Measurements from ENCODE around the gene KIF4A.
A peak's percentile ranks its signal among the peaks of the same experiment; 100 is the strongest.
"Not testable (repeated sequence)": the region's sequence is repeated elsewhere in the genome, so short reads cannot be mapped to it uniquely, and the experiment has no call there.

Gene KIF4A

DNA sequence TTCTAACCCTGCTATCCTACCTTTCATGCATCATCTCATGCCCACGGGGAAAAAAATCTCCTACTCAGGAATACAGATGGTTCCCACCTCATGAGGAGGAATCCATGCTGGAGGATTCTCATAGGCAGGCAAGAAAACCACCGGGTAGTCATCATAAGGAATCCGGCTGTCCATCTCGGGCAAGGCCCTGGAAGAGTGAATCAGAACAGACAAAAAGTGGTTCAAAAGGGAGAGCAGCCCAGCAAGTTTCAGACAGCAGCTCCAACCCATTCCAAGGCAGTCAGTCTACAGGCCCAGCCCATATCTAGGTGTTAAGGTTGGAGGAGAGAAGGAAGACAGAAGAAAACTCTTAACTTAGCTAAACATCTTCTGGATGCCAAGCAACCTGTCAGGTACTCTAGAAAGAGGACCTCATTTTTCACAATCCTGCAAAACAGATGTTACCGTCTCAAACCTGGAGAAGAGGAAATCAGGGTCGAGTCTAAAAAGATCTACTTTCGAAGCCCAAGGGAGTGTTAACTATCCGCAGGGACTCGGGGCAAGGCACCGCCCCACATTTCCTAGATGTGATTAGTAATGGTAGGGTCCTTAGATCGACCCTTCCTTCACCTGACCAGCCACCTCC, 624 bp upstream of the KIF4A start:
- no peak for DNase-seq

GRCh38 chrX:70292788-70293187, 2.9 kb downstream of the KIF4A start:
- no peak for DNase-seq

- no peak for DNase-seq
Measured at GRCh38 chrX:70293621-70294020, 3.7 kb downstream of the KIF4A start.

GRCh38 chrX:70301716-70302115, 11.8 kb downstream of the KIF4A start:
- no peak for DNase-seq

- no peak for DNase-seq
Measured at GRCh38 chrX:70313503-70313902, 23.6 kb downstream of the KIF4A start.

DNA sequence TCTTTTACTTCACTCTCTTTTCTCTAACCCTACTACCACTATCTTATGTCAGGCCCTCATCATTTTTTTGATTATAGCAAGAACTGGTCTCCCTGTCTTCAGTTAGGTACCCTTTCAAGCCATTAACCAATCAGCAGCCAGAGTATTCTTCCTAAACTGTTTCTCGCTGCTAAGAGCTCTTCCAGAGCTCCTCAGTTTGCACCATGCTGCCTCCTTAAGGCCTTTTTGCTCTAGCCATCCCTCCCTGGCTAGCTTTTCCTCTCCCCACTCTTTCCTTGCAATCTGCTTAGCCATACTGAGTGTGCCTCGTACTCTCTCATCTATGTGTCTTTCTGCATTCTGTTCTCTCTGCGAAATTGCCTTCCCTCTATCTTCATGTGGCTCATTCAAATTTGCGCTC, 32.9 kb downstream of the KIF4A start:
- no peak for DNase-seq

DNA sequence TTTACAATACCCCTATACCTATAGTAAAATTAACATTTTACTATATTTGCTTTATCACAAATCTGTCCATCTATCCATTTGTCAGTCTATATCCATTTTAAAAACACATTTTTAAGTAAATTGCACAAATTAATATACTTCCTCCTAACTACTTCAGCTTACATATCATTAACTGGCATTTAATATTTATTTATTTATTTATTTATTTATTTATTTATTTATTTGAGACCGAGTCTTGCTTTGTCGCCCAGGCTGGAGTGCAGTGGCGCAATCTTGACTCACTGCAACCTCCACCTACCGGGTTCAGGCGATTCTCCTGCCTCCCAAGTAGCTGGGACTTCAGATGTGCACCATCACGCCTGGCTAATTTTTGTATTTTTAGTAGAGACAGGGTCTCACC, 33.7 kb downstream of the KIF4A start:
- DNase-seq, result not testable (repeated sequence)

DNA sequence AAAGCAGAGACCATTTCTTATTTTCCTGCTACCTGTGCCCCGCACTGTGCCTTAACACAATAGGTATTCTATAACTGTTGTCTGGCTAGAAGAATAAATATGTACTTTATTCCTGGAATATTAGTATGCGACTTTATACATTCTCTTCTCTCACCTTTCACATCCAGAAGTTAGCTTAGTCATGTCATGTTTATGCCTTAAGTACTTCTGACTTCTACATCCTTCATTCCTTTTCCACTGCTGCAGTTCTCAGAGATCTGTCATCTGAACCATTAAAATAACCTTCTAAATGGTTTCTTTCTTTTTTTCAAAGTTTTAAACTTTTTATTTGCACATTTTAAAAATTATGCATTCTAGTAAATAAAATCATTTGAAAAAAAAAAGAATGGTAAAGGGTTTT, 34.4 kb downstream of the KIF4A start:
- no peak for DNase-seq

DNA sequence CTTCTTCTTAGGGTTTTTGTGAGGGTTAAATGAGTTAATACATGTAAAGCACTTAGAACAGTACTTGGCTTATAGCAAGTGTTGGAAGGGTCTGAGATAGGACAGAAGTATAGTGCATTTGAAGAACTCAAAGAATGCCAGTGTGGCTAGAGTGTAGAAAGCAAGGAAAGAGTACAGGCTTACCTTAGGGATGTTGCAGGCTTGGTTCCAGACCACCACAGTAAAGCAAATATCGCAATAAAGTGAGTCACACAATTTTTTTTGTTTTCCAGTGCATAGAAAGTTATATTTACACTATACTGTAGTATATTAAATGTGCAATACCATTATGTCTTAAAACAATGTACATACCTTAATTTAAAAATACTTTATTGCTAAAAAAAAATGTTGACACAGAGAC, 41.3 kb downstream of the KIF4A start:
- no peak for DNase-seq

- no peak for DNase-seq
Measured at GRCh38 chrX:70332600-70332999, 42.7 kb downstream of the KIF4A start.

GRCh38 chrX:70336767-70337166, 46.9 kb downstream of the KIF4A start:
- DNase-seq, result no peak

GRCh38 chrX:70338290-70338689, 48.4 kb downstream of the KIF4A start:
- no peak for DNase-seq

GRCh38 chrX:70343435-70343834, 53.5 kb downstream of the KIF4A start:
- DNase-seq, result no peak

DNA sequence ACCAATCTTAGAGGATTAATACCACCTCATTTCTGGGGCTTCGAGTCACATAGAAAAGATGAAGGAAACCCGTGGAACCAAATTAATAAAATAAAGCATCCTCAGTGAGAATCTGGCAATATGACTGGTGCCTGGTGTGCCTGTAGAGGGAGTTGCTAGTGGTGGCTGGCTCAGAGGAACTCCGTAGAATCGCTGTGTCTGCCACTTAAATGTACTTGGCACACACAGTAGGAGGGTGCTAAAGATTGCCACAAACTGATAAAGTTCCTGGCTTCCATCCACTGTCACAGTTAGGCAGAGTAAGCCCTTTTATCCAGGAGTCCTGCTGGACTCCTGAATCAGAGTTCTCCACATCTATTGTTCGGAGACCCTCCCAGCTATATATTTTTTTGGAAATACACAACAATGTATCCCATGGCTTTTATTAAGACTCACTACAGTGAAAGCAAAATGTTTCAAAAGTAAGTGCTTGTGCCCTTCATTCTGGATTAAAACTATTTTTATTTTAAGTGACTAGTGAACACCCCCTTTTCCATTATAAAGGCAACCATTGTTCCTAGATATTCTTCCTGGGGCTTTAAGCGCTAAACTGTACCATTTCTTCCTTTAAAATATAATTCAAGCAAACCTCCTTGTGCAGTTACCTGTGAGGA, 56.6 kb downstream of the KIF4A start:
- no peak for DNase-seq

DNA sequence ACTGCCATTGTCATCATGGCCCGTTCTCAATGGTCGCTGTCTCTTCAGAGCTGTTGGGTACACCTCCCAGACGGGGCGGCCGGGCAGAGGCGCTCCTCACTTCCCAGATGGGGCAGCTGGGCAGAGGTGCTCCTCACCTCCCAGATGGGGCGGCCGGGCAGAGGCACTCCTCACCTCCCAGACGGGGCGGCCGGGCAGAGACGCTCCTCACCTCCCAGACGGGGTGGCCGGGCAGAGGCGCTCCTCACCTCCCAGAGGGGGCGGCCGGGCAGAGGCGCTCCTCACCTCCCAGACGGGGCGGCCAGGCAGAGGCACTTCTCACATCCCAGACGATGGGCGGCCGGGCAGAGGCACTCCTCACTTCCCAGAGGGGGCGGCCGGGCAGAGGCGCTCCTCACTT, 58.9 kb downstream of the KIF4A start:
- DNase-seq, result not testable (repeated sequence)

DNA sequence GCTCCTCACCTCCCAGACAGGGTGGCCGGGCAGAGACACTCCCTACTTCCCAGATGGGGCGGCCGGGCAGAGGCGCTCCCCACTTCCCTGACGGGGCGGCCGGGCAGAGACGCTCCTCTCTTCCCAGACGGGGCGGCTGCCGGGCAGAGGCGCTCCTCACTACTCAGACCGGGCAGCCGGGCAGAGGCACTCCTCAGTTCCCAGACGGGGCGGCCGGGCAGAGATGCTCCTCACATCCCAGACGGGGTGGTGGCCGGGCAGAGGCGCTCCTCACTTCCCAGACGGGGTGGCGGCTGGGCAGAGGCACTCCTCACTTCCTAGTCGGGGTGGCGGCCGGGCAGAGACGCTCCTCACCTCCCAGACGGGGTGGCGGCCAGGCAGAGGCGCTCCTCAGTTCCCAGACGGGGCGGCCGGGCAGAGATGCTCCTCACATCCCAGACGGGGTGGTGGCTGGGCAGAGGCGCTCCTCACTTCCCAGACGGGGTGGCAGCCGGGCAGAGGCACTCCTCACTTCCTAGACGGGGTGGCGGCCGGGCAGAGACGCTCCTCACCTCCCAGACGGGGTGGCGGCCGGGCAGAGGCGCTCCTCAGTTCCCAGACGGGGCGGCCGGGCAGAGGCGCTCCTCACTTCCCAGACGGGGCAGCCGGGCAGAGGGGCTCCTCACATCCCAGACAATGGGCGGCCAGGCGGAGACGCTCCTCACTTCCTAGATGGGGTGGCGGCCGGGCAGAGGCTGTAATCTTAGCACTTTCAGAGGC, 59.6 kb downstream of the KIF4A start:
- DNase-seq, result not testable (repeated sequence)

GRCh38 chrX:70352496-70352895, 62.6 kb downstream of the KIF4A start:
- DNase-seq, result no peak

- DNase-seq, result no peak
Measured at GRCh38 chrX:70353514-70353913, 63.6 kb downstream of the KIF4A start.

DNA sequence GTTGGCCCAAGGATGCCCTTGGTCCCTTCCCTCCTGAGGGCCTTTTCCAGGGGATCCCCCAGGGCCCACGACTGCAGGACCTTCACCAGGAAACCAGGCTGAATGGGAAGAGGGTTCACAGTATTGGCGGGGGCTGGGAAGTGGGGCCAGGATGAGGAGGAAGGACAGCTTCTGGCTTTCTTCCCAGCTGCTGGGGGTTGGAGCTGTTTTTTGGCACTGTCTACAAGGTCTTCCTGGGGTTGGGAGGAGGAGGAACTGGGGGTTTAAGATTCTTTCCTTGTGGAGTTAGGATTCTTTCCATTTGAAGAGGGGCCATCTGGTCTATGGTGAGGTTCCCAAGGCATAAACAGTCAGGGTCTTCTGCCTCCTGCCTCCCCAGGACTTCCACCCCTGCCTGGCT, 64.8 kb downstream of the KIF4A start:
- DNase-seq, result no peak

GRCh38 chrX:70359458-70359857, 69.6 kb downstream of the KIF4A start:
- DNase-seq, result no peak

DNA sequence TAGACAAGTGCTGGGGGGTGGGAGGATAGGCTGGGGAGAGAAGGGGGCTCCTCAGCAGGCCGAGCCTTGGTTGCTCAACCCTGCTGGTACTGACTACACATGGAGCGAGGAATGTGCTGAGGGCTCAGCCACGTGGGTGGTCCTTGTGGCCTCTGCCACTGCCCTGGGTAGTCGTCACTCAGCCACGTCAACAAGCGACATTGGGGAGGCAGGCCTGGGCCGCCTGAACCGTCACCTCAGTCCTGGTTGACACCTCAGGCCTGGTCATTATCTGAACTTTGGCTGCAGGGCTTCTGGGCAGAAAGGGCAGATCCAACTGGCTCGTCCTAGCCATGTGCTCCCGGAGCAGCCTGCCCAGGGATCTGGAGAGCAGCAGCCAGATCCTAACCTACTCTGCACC, 70.5 kb downstream of the KIF4A start:
- DNase-seq, result no peak

DNA sequence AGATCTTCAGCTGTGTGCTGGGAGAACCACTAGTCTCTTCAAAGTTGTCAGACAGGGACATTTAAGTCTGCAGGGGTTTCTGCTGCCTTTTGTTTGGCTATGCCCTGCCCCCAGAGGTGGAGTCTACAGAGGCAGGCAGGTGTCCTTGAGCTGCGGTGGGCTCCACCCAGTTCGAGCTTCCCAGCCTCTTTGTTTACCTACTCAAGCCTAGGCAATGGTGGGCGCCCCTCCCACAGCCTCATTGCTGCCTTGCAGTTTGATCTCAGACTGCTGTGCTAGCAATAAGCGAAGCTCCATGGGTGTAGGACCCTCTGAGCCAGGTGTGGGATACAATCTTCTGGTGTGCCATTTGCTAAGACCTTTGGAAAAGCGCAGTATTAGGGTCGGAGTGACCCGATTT, 78.8 kb downstream of the KIF4A start:
- not testable (repeated sequence) for DNase-seq

DNA sequence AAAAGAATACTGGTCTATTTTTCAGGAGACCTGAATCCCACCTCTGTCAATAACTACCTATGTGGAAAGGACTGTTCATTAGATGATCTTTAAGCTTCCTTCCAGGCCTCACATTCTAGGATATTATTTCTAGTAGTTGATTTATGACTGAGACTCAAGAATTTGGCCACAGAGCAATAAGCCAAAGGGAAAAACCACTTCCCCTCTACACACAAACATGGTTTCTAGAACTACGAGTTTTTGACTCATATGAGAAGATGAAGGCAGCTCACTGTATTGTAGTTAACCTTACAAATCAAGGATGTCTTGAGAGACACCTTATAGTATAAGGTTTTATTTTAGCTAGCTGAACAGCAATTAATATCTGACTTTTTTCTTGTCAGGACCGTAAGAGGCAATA, 96.3 kb downstream of the KIF4A start:
- no peak for DNase-seq

GRCh38 chrX:70398899-70399298, 109.0 kb downstream of the KIF4A start:
- peak; percentile 13 for DNase-seq
